UCSD-AML1 (cell line): Measurements from ENCODE around the gene KRT4.
"Not testable (repeated sequence)": the region's sequence is repeated elsewhere in the genome, so short reads cannot be mapped to it uniquely, and the experiment has no call there.

Experiments used
- DNase-seq: peaks from one replicate; lab custom pipeline; 2025; ENCODE audit not compliant: unreplicated experiment; lab: John Stamatoyannopoulos, UW

The KRT4 gene

GRCh38 chr12:52776435-52776834, 37.5 kb downstream of the KRT4 start:
- no peak for DNase-seq

DNA sequence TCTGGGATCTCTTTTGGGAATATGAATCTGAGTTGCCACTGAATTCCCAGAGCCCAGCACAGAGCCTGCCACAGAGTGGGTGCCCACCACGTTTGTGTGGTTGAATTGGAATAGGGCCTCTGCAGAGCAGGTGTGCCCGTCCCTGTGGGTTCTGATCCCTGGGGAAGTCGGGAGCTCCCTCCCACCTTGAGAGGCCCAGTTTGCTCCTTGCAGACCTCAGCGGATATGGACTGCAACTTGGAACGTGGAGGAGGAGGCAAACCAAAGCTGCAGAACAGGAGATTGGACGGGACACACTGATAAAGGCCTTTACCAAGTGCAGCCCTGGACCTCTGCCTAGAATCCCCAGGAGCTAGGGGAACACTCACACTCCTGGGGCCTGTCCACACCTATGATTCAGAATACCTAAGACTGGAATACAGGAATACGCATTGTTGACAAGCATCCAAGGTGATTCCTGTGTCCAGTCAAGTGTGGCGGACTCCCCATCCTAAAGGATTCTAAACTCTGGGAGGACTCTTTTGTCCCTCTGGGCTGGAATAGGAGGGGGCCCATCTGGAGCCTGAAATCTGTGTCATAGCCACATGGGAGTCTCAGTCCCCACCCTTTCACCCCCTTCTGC, 39.2 kb downstream of the KRT4 start:
- DNase-seq, result no peak

DNA sequence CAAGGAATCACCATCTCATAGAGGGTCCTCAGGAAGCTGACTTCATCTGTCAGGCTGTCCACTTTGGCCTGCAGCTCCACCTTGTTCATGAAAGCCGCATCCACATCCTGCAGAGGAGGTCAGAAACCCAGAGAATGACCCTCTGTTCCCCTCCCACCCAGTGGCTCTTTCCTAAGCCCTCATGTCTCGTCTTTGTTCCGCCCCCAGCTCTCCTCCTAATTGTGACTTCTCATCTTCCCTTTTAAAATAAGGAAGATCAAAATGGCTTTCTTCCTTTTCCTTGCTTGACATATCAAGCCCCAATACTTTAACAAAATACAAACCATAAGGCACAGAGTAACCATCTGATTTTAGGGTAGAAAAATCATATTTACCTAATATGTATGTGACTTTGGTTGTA, 41.1 kb downstream of the KRT4 start:
- no peak for DNase-seq

DNA sequence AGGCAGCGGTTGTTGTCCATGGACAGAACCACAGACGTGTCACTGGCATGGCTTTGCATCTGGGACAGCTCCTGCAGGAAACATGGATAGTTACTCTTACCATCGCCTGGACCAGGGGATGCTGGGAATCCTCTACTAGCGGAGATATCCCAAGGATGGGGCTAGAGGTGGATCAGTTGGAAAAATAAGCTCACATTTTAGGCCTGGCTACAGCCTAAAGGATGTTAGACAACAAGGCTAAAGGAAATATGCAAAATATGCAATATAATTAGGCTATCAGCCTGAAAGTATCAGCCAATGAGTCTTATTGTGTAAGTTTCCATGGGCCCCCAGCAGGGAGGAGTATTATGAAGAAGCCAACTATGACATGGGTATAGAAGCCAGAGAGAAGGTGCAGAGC, 41.7 kb downstream of the KRT4 start:
- no peak for DNase-seq

GRCh38 chr12:52771505-52771904, 42.4 kb downstream of the KRT4 start:
- DNase-seq, result no peak

- DNase-seq, result no peak
Measured at GRCh38 chr12:52771088-52771487, 42.8 kb downstream of the KRT4 start.

DNA sequence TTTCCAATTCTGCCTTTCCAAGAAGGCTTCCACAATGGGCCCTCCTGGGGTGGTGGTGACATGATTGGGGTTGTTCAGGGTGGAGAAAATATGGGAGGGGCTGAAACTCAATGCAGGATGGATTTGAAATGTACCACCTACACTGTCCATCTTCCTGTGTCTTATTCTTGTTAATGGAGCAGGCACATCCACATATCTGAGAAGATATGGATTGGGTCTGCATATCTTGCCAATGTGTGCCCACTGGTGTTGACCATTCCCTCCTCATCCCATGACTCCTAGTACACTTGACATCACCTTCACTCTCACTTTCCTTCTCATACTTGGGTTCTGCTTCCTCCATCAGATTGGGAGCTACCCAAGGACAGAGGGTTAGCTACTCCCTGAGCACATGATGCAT, 44.0 kb downstream of the KRT4 start:
- DNase-seq, result no peak

GRCh38 chr12:52769354-52769753, 44.6 kb downstream of the KRT4 start:
- DNase-seq, result no peak

DNA sequence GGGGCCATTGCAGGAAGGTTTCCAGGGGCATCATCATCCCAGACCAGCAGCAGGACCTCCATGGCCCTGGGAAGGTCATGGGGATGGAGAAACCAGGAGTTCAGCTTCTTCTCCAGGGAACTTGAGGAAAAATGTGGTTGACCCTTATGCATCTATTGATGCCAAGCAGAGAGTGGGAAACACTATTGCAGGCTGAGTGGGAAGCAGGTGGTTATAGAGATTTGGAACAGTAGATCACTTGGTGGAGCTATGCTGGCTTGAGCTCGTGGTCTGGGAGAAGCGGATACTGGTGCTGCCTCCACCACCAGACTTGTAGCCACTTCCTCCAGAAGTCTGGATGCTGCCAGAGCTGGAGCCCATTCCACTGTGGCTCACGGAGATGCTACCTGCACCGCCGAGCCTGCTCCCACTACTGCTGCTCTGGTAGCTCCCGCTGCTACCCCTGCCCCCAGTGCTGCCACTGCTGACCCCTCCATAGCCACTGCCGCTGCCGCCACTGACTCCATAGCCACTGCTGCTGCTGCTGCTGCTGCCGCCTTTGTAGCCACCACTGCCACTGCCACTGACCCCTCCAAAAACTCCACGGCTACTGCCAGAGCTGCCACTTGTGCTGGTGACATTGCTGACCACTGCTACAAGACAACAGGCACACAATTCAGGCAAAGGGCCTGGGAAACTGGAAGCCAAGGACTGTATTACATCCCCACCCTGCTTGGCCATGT, 45.3 kb downstream of the KRT4 start:
- no peak for DNase-seq

- DNase-seq, result no peak
Measured at GRCh38 chr12:52767427-52767826, 46.5 kb downstream of the KRT4 start.

DNA sequence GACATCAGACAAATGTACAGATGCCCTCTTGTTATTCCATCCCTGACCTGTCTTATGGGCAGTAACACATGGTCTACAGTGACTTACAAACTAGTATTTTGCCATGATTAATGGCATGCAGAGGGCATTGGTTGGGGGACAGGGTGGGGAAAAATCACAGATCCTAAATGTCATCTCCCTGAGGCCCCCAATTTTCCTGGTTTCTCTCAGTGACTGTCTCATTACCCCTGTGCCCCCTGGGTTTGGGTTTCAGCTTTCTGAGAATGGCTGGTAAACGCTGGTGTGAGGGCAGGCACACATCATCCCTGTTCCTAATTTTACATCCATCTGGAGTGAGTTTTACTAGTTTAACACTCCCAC, 46.9 kb downstream of the KRT4 start:
- DNase-seq, result no peak

- no peak for DNase-seq
Measured at GRCh38 chr12:52766351-52767019, 47.4 kb downstream of the KRT4 start.

DNA sequence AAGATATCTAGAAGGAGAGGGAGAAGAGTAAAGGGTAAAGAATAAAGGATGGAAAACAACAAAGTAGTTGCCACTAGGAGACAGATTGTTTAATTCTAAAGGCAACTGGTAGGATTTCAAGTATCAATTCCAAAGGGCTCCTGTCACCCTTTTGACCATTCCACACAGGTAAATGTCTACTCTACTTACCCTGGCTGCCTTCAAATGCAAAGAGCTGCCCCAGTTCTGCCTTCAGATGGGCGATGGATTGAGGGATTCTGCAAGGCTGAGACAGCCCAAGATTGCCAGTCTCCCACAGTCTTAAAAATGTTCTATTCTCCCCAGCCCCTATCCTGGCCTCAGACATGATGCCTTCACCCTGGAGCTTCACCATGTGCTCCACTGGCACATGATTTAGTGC, 48.2 kb downstream of the KRT4 start:
- no peak for DNase-seq

- DNase-seq, result no peak
Measured at GRCh38 chr12:52763991-52764390, 49.9 kb downstream of the KRT4 start.

DNA sequence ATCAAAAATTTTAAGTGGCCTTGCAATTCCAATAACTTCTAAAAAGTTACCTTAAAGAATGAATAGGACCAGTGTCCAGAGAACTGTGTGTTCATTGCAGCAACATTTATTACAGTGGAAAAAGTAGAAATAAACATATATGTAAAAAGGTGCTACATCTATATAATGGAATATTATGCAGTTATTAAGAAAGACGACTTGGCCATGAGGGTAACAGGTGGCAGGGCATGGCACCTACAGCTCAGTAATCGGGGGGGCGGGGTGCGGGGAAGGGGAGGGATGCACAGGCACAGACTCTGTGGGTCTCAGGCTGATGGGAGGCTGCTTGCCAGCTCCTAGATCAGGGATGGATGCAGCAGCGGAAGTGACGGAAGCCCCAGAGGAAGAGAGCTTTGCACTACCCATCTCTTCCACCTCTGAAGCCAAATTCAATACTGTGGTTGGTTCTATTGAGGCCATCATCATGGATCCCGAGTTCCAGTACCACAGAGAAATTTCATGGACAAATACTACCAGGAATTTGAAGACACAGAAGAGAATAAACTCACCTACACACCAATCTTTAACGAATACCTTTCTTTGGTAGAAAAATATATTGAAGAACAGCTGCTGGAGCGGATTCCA, 50.8 kb downstream of the KRT4 start:
- DNase-seq, result no peak

DNA sequence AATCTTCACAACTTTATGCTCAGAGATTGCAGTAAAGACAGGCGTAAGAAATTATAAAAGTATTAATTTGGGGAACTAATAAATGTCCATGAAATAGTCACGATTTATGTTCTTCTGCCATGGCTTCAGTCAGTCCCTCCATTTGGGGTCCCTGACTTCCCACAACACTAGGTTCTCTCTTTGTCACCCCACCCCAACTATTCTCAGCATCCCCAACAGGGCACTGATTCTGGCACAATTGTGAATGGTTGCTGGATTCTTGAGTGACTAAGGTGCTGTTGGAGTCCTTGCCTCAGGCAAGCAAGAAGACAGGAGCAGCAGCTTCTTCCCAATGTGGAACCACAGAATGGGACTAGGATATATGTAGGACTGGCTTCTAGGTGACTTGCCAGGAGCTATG, 52.1 kb downstream of the KRT4 start:
- no peak for DNase-seq

GRCh38 chr12:52761218-52761617, 52.7 kb downstream of the KRT4 start:
- not testable (repeated sequence) for DNase-seq

GRCh38 chr12:52760623-52761022, 53.3 kb downstream of the KRT4 start:
- no peak for DNase-seq

GRCh38 chr12:52759695-52760094, 54.2 kb downstream of the KRT4 start:
- DNase-seq, result no peak

GRCh38 chr12:52759218-52759617, 54.7 kb downstream of the KRT4 start:
- no peak for DNase-seq

DNA sequence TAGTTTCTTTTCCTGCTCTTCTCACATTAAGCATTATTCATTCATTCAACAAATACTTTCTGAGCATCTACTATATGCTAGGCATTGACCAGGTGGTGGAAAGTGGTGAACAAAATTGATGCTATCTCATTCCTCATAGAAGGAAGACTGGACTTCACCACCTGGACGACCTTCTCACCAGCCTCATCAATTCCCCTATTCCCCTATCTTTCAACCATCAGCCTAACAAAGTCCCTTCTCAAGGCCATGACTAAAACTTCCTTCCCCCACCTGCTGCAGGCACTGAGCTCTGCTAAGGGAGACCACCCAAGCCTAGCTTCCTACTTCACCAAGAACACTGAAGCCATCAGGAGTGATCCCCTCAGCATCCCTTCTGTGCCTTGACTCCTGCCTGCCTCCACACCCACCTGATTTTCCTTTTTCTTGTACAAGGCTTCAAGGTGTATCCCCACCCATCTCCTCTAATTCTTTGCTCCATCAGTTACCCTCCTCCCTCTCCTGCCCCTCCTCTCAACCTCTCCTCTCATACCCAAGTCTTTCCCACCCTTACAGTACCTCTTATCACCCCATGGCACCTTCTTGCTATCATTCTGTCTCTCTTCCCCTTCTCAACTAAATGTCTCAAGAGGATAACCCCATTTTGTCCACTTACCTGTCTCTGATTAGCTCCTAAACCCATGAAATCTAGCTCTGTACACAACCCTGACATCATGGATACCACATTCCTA, 56.3 kb downstream of the KRT4 start:
- DNase-seq, result no peak
